Measurements from ENCODE around the gene CETN1.

Gene CETN1

GRCh38 chr18:577643-578375 lies 2.4 kb upstream of the CETN1 start:
- TF ChIP-seq ARNT (IDR thresholded peaks at IDR 0.05) = no peak
- no peak for TF ChIP-seq SUZ12 (IDR thresholded peaks at IDR 0.05)
- no peak for TF ChIP-seq LEF1 (IDR thresholded peaks at IDR 0.05; ENCODE audit: borderline replicate concordance)
- TF ChIP-seq ZNF384 (IDR thresholded peaks at IDR 0.05) = no peak
- no peak for TF ChIP-seq ELF4 (IDR thresholded peaks at IDR 0.05)
- DNase-seq (ENCODE audit: extremely low spot score) = no peak
- POLR2A ChIA-PET = no interaction called here
- CTCF ChIA-PET = no interaction called here

GRCh38 chr18:579238-579637 lies 942 bp upstream of the CETN1 start:
- POLR2A ChIA-PET = no interaction called here
- no peak for DNase-seq (ENCODE audit: extremely low spot score)
- TF ChIP-seq FOXK2 (IDR thresholded peaks at IDR 0.05) = no peak
- no peak for TF ChIP-seq LEF1 (IDR thresholded peaks at IDR 0.05; ENCODE audit: borderline replicate concordance)
- TF ChIP-seq SUZ12 (IDR thresholded peaks at IDR 0.05) = no peak
- no peak for TF ChIP-seq HDGF (IDR thresholded peaks at IDR 0.05; ENCODE audit: borderline replicate concordance)
- no peak for TF ChIP-seq TARDBP (IDR thresholded peaks at IDR 0.05)
- TF ChIP-seq NFRKB (IDR thresholded peaks at IDR 0.05) = no peak
- TF ChIP-seq CTBP1 (IDR thresholded peaks at IDR 0.05; ENCODE audit: borderline replicate concordance) = no peak
- CTCF ChIA-PET = no interaction called here

GRCh38 chr18:581096-581495 lies 916 bp downstream of the CETN1 start:
- DNase-seq (ENCODE audit: extremely low spot score) = no peak
- TF ChIP-seq L3MBTL2 (conservative IDR thresholded peaks at IDR 0.05) = no peak
- no peak for TF ChIP-seq NFRKB (IDR thresholded peaks at IDR 0.05)
- no peak for TF ChIP-seq FOXK2 (IDR thresholded peaks at IDR 0.05)
- no peak for TF ChIP-seq HDGF (IDR thresholded peaks at IDR 0.05; ENCODE audit: borderline replicate concordance)
- no peak for TF ChIP-seq ZNF384 (IDR thresholded peaks at IDR 0.05)
- TF ChIP-seq FOXA1 (IDR thresholded peaks at IDR 0.05) = no peak
- TF ChIP-seq PKNOX1 (IDR thresholded peaks at IDR 0.05) = no peak
- ChIA-PET POLR2A (no interaction called here), CTCF (no interaction called here)

- CTCF ChIA-PET = no interaction called here
- POLR2A ChIA-PET = no interaction called here
- TF ChIP-seq CTBP1 (IDR thresholded peaks at IDR 0.05; ENCODE audit: borderline replicate concordance) = no peak
- no peak for TF ChIP-seq PKNOX1 (IDR thresholded peaks at IDR 0.05)
- no peak for TF ChIP-seq ELF4 (IDR thresholded peaks at IDR 0.05)
- no peak for TF ChIP-seq L3MBTL2 (conservative IDR thresholded peaks at IDR 0.05)
- TF ChIP-seq SUZ12 (IDR thresholded peaks at IDR 0.05) = no peak
- no peak for TF ChIP-seq TARDBP (IDR thresholded peaks at IDR 0.05)
- no peak for TF ChIP-seq NFRKB (IDR thresholded peaks at IDR 0.05)
- DNase-seq (ENCODE audit: extremely low spot score) = no peak
Observed at GRCh38 chr18:582465-582864, 2.3 kb downstream of the CETN1 start.

GRCh38 chr18:595068-595467 lies 14.9 kb downstream of the CETN1 start:
- no peak for DNase-seq (ENCODE audit: extremely low spot score)
- TF ChIP-seq L3MBTL2 (conservative IDR thresholded peaks at IDR 0.05) = no peak
- no peak for TF ChIP-seq BHLHE40 (IDR thresholded peaks at IDR 0.05; ENCODE audit: borderline replicate concordance)
- no peak for TF ChIP-seq FOXM1 (IDR thresholded peaks at IDR 0.05; ENCODE audit: borderline replicate concordance)
- no peak for TF ChIP-seq TARDBP (IDR thresholded peaks at IDR 0.05)
- no peak for TF ChIP-seq NFRKB (IDR thresholded peaks at IDR 0.05)
- TF ChIP-seq CTBP1 (IDR thresholded peaks at IDR 0.05; ENCODE audit: borderline replicate concordance) = no peak
- TF ChIP-seq FOXA1 (IDR thresholded peaks at IDR 0.05) = no peak
- TF ChIP-seq PKNOX1 (IDR thresholded peaks at IDR 0.05) = no peak
- no peak for TF ChIP-seq SP1 (IDR thresholded peaks at IDR 0.05)
- TF ChIP-seq HDGF (IDR thresholded peaks at IDR 0.05; ENCODE audit: borderline replicate concordance) = no peak
- no peak for TF ChIP-seq ELF4 (IDR thresholded peaks at IDR 0.05)
- no peak for TF ChIP-seq SUZ12 (IDR thresholded peaks at IDR 0.05)
- no peak for TF ChIP-seq ZNF384 (IDR thresholded peaks at IDR 0.05)
- CTCF ChIA-PET = no interaction called here
- POLR2A ChIA-PET = no interaction called here

- DNase-seq (ENCODE audit: extremely low spot score) = no peak
- ChIA-PET CTCF (no interaction called here), POLR2A (no interaction called here)
- TF ChIP-seq PKNOX1 (IDR thresholded peaks at IDR 0.05) (no peak), SP1 (IDR thresholded peaks at IDR 0.05) (no peak), L3MBTL2 (conservative IDR thresholded peaks at IDR 0.05) (no peak), ARNT (IDR thresholded peaks at IDR 0.05) (no peak), TARDBP (IDR thresholded peaks at IDR 0.05) (no peak), FOXM1 (IDR thresholded peaks at IDR 0.05; ENCODE audit: borderline replicate concordance) (no peak), HDGF (IDR thresholded peaks at IDR 0.05; ENCODE audit: borderline replicate concordance) (no peak), SUZ12 (IDR thresholded peaks at IDR 0.05) (no peak), LEF1 (IDR thresholded peaks at IDR 0.05; ENCODE audit: borderline replicate concordance) (no peak), FOXA1 (IDR thresholded peaks at IDR 0.05) (no peak), BHLHE40 (IDR thresholded peaks at IDR 0.05; ENCODE audit: borderline replicate concordance) (no peak), ZNF384 (IDR thresholded peaks at IDR 0.05) (no peak), CTBP1 (IDR thresholded peaks at IDR 0.05; ENCODE audit: borderline replicate concordance) (no peak), ELF4 (IDR thresholded peaks at IDR 0.05) (no peak), FOXK2 (IDR thresholded peaks at IDR 0.05) (no peak), NFRKB (IDR thresholded peaks at IDR 0.05) (no peak)
Observed at GRCh38 chr18:595571-595970, 15.4 kb downstream of the CETN1 start.

Measured in HEK293T (cell line).